ENCODE results near the gene TMEM61. TPM values are rescaled to one million over a fixed set of nuclear protein-coding genes. Genes with fewer than 3 reads are reported as not detected.

TMEM61 gene
- total RNA-seq, 1 donor from 2014 or later: not detected

- no peak for DNase-seq
Measured at GRCh38 chr1:54986025-54986424, 5.6 kb downstream of the TMEM61 start.

GRCh38 chr1:54986533-54986932 lies 6.1 kb downstream of the TMEM61 start:
- no peak for DNase-seq

GRCh38 chr1:54987427-54987826 lies 7.0 kb downstream of the TMEM61 start:
- no peak for DNase-seq

GRCh38 chr1:54987919-54988705 lies 7.7 kb downstream of the TMEM61 start:
- DNase-seq: no peak

- no peak for DNase-seq
Measured at GRCh38 chr1:54988975-54989374, 8.5 kb downstream of the TMEM61 start.

GRCh38 chr1:54989473-54989872 lies 9.0 kb downstream of the TMEM61 start:
- DNase-seq: peak; percentile 38

GRCh38 chr1:54989968-54990810 lies 9.8 kb downstream of the TMEM61 start:
- DNase-seq: no peak

- DNase-seq: no peak
Measured at GRCh38 chr1:54990916-54991315, 10.5 kb downstream of the TMEM61 start.

- no peak for DNase-seq
Measured at GRCh38 chr1:54991939-54992338, 11.5 kb downstream of the TMEM61 start.

GRCh38 chr1:54993140-54993539 lies 12.7 kb downstream of the TMEM61 start:
- DNase-seq: no peak

- no peak for DNase-seq
Measured at GRCh38 chr1:54994355-54994990, 14.0 kb downstream of the TMEM61 start.

GRCh38 chr1:54995013-54995760 lies 14.8 kb downstream of the TMEM61 start:
- DNase-seq: no peak

- DNase-seq: no peak
Measured at GRCh38 chr1:54995835-54996234, 15.4 kb downstream of the TMEM61 start.

GRCh38 chr1:54996359-54996868 lies 16.0 kb downstream of the TMEM61 start:
- peak; percentile 85 for DNase-seq

GRCh38 chr1:54996869-54997710 lies 16.7 kb downstream of the TMEM61 start:
- peak; percentile 21 for DNase-seq

- DNase-seq: no peak
Measured at GRCh38 chr1:54997711-54997986, 17.2 kb downstream of the TMEM61 start.

- no peak for DNase-seq
Measured at GRCh38 chr1:54998100-54998499, 17.7 kb downstream of the TMEM61 start.

GRCh38 chr1:54998677-54999076 lies 18.2 kb downstream of the TMEM61 start, which contains the start of gene BSND:
Gene BSND (plus strand): TSS chr1:54998933. CDS start chr1:54999187, 254 bp downstream.
- DNase-seq: no peak

GRCh38 chr1:55000110-55001085 lies 20.0 kb downstream of the TMEM61 start:
- DNase-seq: no peak

- DNase-seq: no peak
Measured at GRCh38 chr1:55001311-55001710, 20.9 kb downstream of the TMEM61 start.

Data from tongue (tissue), 2 donors.